Suprapubic skin (tissue), 4 donors: ENCODE data around the gene NKX1-2.

Experiments used
- EP300 ChIP-seq: sonication (generic); formaldehyde crosslinking; IDR thresholded peaks from one replicate; pipeline ENCODE4 v1.6.1; 2017; ENCODE audit warnings: antibody characterized with exemption
- POLR2A ChIP-seq, 2 donors: fragments of 450-650 bp; IDR thresholded peaks; one replicate each; pipeline ENCODE4 v1.6.1; 2017; ENCODE audit warnings: antibody characterized with exemption in 2 of 2, mild to moderate bottlenecking in 2 of 2, moderate library complexity in 2 of 2
- POLR2AphosphoS5 ChIP-seq, 3 donors: sonication (generic); formaldehyde crosslinking; IDR thresholded peaks; one replicate each; pipeline ENCODE4 v1.6.1; 2017; ENCODE audit warnings: antibody characterized with exemption in 3 of 3
- TF ChIP-seq, protein P1 (sequence below), 2 donors: fragments of 200-600 bp in 1 of 2; fragments of 450-650 bp in 1 of 2; sonication (generic) in 1 of 2; IDR thresholded peaks; one replicate each; pipeline ENCODE4 v1.5.1; 2016 to 2019; ENCODE audit warnings: antibody characterized with exemption in 2 of 2, mild to moderate bottlenecking in 1 of 2, moderate library complexity in 1 of 2

DNA sequence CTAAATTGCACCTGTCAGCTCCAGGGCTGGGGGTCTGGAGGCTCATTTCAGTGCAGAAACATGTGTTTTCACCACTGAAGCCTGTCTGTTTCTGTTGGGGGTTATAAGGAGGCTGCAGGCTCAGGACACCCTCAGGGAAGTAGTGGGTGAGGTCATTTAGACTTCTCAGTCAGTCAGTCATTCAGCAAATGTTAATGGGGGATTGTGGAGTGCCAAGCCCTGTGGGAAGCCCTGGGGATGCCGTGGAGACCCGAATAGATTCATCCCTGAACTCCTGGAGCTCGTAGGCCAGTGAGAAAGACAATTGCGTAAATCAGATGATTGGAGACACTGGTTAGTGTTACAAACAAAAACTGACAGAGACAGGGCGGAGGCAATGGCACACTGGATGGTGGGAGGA lies 31.0 kb upstream of the NKX1-2 start:
- TF ChIP-seq POLR2AphosphoS5 (IDR thresholded peaks at IDR 0.05), result no peak
- TF ChIP-seq, protein P1, sequence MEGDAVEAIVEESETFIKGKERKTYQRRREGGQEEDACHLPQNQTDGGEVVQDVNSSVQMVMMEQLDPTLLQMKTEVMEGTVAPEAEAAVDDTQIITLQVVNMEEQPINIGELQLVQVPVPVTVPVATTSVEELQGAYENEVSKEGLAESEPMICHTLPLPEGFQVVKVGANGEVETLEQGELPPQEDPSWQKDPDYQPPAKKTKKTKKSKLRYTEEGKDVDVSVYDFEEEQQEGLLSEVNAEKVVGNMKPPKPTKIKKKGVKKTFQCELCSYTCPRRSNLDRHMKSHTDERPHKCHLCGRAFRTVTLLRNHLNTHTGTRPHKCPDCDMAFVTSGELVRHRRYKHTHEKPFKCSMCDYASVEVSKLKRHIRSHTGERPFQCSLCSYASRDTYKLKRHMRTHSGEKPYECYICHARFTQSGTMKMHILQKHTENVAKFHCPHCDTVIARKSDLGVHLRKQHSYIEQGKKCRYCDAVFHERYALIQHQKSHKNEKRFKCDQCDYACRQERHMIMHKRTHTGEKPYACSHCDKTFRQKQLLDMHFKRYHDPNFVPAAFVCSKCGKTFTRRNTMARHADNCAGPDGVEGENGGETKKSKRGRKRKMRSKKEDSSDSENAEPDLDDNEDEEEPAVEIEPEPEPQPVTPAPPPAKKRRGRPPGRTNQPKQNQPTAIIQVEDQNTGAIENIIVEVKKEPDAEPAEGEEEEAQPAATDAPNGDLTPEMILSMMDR (IDR thresholded peaks at IDR 0.05), result no peak
- TF ChIP-seq POLR2A (IDR thresholded peaks at IDR 0.05), result no peak
- TF ChIP-seq EP300, result no peak
